Suprapubic skin (tissue), 4 donors: Measurements from ENCODE around the gene UQCRH. TPM values are rescaled to one million over a fixed set of nuclear protein-coding genes. Genes with fewer than 3 reads are reported as not detected.
"Not testable (repeated sequence)": the region's sequence is repeated elsewhere in the genome, so short reads cannot be mapped to it uniquely, and the experiment has no call there.

Experiments used
- DNase-seq, 2 donors: peaks; one replicate each; pipeline ENCODE4 v3.0.0-alpha.2; 2019; ENCODE audit warnings: low spot score in 2 of 2
- H3K27ac ChIP-seq: fragments of 200-600 bp; sonication (generic); one replicate; pipeline ENCODE4 v1.5.1; 2019
- H3K27me3 ChIP-seq: fragments of 200-600 bp; sonication (generic); one replicate; pipeline ENCODE4 v1.5.1; 2019
- H3K36me3 ChIP-seq: fragments of 200-600 bp; sonication (generic); one replicate; pipeline ENCODE4 v1.5.1; 2019
- H3K4me1 ChIP-seq: fragments of 200-600 bp; sonication (generic); one replicate; pipeline ENCODE4 v1.5.1; 2019
- H3K4me3 ChIP-seq: fragments of 200-600 bp; sonication (generic); one replicate; pipeline ENCODE4 v1.5.1; 2019; ENCODE audit warnings: mild to moderate bottlenecking
- H3K9me3 ChIP-seq: fragments of 200-600 bp; sonication (generic); one replicate; pipeline ENCODE4 v1.5.1; 2019
- CTCF ChIP-seq, 2 donors: fragments of 200-600 bp in 1 of 2; fragments of 450-650 bp in 1 of 2; sonication (generic) in 1 of 2; IDR thresholded peaks; one replicate each; pipeline ENCODE4 v1.5.1; 2016 to 2019; ENCODE audit warnings: antibody characterized with exemption in 2 of 2, mild to moderate bottlenecking in 1 of 2, moderate library complexity in 1 of 2
- EP300 ChIP-seq: sonication (generic); formaldehyde crosslinking; IDR thresholded peaks from one replicate; pipeline ENCODE4 v1.6.1; 2017; ENCODE audit warnings: antibody characterized with exemption
- POLR2A ChIP-seq, 2 donors: fragments of 450-650 bp; IDR thresholded peaks; one replicate each; pipeline ENCODE4 v1.6.1; 2017; ENCODE audit warnings: antibody characterized with exemption in 2 of 2, mild to moderate bottlenecking in 2 of 2, moderate library complexity in 2 of 2
- POLR2AphosphoS5 ChIP-seq, 3 donors: sonication (generic); formaldehyde crosslinking; IDR thresholded peaks; one replicate each; pipeline ENCODE4 v1.6.1; 2017; ENCODE audit warnings: antibody characterized with exemption in 3 of 3
- WGBS: methylation state at CpG from one replicate; pipeline ENCODE4 v1.1.5; 2018; 5-methylcytosine and 5-hydroxymethylcytosine counted together
- total RNA-seq, 4 donors: library from RNA; depleted of rRNA; stranded (reverse); fragments of >200 nt; gene quantifications; one replicate each; pipeline ENCODE4 v1.1.0, GENCODE V29; 2016

The UQCRH gene
- total RNA-seq, 4 donors from 2014 or later: 182 to 399 (median 283) TPM

- no peak for TF ChIP-seq EP300
- TF ChIP-seq POLR2A (IDR thresholded peaks at IDR 0.05): no peak
- TF ChIP-seq CTCF (IDR thresholded peaks at IDR 0.05): no peak
- TF ChIP-seq POLR2AphosphoS5 (IDR thresholded peaks at IDR 0.05): no peak
- H3K27ac ChIP-seq: no peak overlapping the region
- DNase-seq: peak in 1 of 2 donors; percentile 15
- H3K27me3 ChIP-seq: no peaks in the 10 kb centered on the region
- 96% methylated on average over 3 of the region's 3 CpGs for WGBS
- H3K4me1 ChIP-seq: no peaks in the 10 kb centered on the region
- H3K9me3 ChIP-seq: no peaks in the 10 kb centered on the region
- H3K4me3 ChIP-seq: no peak overlapping the region
- H3K36me3 ChIP-seq: peaks cover 72% of the 10 kb centered on the region
These were observed 58.7 kb downstream of the UQCRH start for GRCh38 chr1:46362158-46362557.

GRCh38 chr1:46363121-46363520 is 59.6 kb downstream of the UQCRH start:
- TF ChIP-seq EP300: no peak
- TF ChIP-seq POLR2A (IDR thresholded peaks at IDR 0.05): no peak
- H3K4me3 ChIP-seq: no peak overlapping the region
- peaks cover 66% of the 10 kb centered on the region for H3K36me3 ChIP-seq
- H3K9me3 ChIP-seq: no peaks in the 10 kb centered on the region
- peak in 1 of 2 donors; percentile 40 for DNase-seq
- WGBS: 98% methylated on average over 5 of the region's 5 CpGs
- no peaks in the 10 kb centered on the region for H3K4me1 ChIP-seq
- no peak overlapping the region for H3K27ac ChIP-seq
- no peaks in the 10 kb centered on the region for H3K27me3 ChIP-seq

GRCh38 chr1:46364612-46365011 is 61.1 kb downstream of the UQCRH start:
- 76% methylated on average over 5 of the region's 5 CpGs for WGBS
- peaks cover 59% of the 10 kb centered on the region for H3K36me3 ChIP-seq
- no peaks in the 10 kb centered on the region for H3K27me3 ChIP-seq
- no peaks in the 10 kb centered on the region for H3K9me3 ChIP-seq
- no peak overlapping the region for H3K27ac ChIP-seq
- DNase-seq: no peak
- no peak overlapping the region for H3K4me3 ChIP-seq
- H3K4me1 ChIP-seq: no peaks in the 10 kb centered on the region
- TF ChIP-seq POLR2A (IDR thresholded peaks at IDR 0.05): no peak
- TF ChIP-seq POLR2AphosphoS5 (IDR thresholded peaks at IDR 0.05): no peak
- no peak for TF ChIP-seq EP300
- no peak for TF ChIP-seq CTCF (IDR thresholded peaks at IDR 0.05)

- H3K4me1 ChIP-seq, DNase-seq, H3K27ac ChIP-seq, H3K27me3 ChIP-seq, H3K9me3 ChIP-seq, H3K4me3 ChIP-seq: not testable (repeated sequence)
- WGBS: 90% methylated on average over 8 of the region's 8 CpGs
- peaks cover 55% of the 10 kb centered on the region for H3K36me3 ChIP-seq
These were observed 62.3 kb downstream of the UQCRH start for GRCh38 chr1:46365796-46366195.

Other genes with a start within 250 kb of the UQCRH start
- 10 to 100 TPM in 2 of 4 donors, 1 to 10 TPM in 2; 6.1 to 16.5 (median 11.2) TPM for gene PIK3R3, start 171.1 kb upstream of the UQCRH start, total RNA-seq
- gene TSPAN1, start 128.6 kb upstream of the UQCRH start, total RNA-seq: 1 to 10 TPM; 2.1 to 7.8 (median 3.3) TPM
- not detected for gene P3R3URF, start 127.2 kb upstream of the UQCRH start, total RNA-seq
- 10 to 100 TPM; 36.2 to 59.2 (median 47.7) TPM for gene POMGNT1, start 105.3 kb upstream of the UQCRH start, total RNA-seq
- 10 to 100 TPM in 1 of 4 donors, 1 to 10 TPM in 3; 2.6 to 12.6 (median 4.7) TPM for gene LURAP1, start 100.4 kb upstream of the UQCRH start, total RNA-seq
- 1 to 10 TPM; 1.1 to 6.1 (median 2.1) TPM for gene RAD54L, start 55.9 kb upstream of the UQCRH start, total RNA-seq
- 10 to 100 TPM; 69.8 to 87.6 (median 84.7) TPM for gene LRRC41, start 82 bp upstream of the UQCRH start, total RNA-seq
- 10 to 100 TPM; 21.3 to 27.5 (median 24.3) TPM for gene NSUN4, start 37.1 kb downstream of the UQCRH start, total RNA-seq
- 10 to 100 TPM; 18.1 to 50.5 (median 27.7) TPM for gene FAAH, start 90.6 kb downstream of the UQCRH start, total RNA-seq
- gene DMBX1, start 186.1 kb downstream of the UQCRH start, total RNA-seq: under 1 TPM in 3 of 4 donors, not detected in 1; 0.25 to 0.55 (median 0.30) TPM
- not detected for gene KNCN, start 247.9 kb downstream of the UQCRH start, total RNA-seq